ENCODE results near the gene VEPH1. TPM values are rescaled to one million over a fixed set of nuclear protein-coding genes. Genes with fewer than 3 reads are reported as not detected.

Gene VEPH1
- polyA plus RNA-seq, 4 donors: 48.9 to 67.8 (median 61.3) TPM

DNA sequence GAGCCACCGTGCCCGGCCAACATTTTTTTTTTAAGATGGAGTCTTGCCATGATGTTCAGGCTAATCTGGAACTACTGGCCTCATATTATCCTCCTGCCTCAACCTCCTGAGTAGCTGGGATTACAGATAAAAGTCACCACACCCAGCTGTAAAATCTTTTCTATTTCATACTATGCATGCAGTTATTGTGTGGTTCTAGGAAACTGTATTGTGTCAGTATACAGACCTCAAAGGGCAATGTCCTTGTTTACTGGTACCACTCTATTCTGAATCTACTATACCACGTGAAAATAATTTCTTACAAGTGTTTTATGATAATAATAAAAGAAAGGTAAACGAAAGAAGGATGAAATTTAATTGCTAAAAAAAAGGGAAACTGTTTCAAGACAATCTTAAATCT, 190.0 kb downstream of the VEPH1 start:
- DNase-seq (ENCODE audit: low read depth in 4 of 4, low spot score in 3 of 4): no peak

DNA sequence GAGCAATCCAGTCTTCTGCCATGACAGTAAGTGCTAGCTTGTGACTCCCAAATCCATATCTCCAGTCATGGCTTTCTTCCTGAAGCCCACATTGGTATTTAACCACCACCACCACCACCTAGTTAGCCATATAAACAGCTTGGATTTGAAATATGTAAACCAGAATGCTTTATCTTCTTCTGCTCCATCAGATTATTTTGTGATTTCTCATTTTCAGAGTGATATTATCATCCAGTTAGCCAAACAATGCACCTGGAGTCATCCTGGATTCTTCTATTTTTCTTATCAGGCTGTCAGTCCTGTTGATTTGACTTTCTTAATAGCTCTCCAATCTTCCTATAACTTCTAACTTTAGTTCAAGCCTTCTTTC, 190.9 kb downstream of the VEPH1 start:
- no peak for DNase-seq (ENCODE audit: low read depth in 4 of 4, low spot score in 3 of 4)

DNA sequence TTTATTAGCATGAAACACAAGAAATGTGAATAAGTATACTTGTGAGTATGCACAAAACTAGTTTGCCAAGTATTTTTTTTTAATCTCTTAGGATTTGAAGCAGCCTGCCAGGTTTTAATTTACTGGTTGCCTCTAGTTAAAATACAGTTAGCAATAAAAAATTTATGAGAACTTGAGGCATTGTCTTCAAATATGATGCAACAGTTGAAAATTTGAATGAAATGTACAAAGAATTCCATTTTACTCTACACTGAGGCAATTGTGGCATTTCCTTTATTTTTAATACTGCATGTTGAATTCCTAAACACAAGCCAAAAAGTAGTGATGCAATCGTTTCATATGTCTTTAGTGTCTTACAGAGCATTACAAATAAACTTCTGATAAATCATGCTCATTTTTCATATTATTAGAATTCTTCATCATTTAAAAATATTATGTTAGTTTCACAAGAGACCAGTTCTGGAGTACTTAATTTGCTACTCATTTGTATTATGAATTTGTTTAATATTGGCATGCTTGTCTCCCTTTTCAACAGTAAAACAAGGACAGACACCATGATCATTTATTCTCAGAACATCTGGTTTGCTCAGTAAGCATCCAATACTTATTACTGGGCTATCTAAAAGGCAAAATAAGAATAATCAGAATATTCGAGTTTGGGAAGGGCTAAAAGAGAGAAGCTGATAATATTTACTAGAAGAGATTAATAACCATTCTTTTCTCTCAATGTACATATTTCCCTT, 191.4 kb downstream of the VEPH1 start:
- no peak for DNase-seq (ENCODE audit: low read depth in 4 of 4, low spot score in 3 of 4)

DNA sequence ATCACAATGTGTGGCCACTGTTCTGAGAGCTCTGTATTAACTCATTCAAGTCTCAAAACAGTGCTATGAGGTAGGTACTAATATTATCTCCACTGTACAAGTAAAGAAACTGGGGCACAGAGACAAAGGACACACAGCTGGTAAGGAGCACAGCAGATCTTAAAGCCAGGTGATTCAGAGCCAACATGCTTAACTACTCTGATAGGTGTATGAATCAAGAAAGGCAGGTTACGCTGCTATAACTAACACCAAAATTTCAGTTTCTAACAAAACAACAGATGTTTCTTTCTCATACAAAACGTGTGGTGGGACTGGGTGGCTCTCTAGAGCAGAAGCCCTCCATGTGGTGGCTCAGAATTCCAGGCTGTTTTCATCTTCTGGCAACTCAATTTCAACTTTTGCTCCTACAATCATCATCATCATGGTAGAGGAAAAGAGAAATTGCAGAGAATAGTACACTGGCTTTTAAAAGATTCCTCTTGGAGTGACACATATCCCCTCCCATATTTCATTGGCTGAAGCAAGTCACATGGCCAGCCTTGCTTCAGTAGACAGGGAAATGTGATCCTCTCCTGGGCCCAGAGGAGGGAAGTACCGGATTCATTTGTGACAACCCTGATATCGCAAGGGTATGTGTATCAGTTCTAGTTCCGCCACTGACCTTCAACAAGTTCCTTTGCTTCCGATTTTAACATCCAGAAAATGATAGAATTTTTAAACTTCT, 192.7 kb downstream of the VEPH1 start:
- DNase-seq (ENCODE audit: low read depth in 4 of 4, low spot score in 3 of 4): no peak

DNA sequence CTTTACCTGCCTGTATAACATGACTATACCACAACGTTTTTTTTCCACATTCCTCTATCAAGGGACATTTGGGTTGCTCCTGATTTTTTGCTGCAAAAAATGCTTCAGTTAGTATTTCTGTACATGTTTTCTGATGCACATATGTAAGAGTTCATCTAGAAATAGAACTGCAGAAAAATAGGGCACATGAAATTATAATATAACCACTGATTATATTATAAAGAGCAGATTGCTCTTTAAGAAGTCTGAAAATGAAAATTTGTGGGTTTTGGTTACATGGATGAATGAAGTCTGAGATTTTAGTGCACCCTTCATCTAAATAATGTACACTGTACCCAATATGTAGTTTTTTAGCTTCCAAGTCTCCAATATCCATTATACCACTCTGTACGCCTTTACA, 196.7 kb downstream of the VEPH1 start:
- no peak for DNase-seq (ENCODE audit: low read depth in 4 of 4, low spot score in 3 of 4)

DNA sequence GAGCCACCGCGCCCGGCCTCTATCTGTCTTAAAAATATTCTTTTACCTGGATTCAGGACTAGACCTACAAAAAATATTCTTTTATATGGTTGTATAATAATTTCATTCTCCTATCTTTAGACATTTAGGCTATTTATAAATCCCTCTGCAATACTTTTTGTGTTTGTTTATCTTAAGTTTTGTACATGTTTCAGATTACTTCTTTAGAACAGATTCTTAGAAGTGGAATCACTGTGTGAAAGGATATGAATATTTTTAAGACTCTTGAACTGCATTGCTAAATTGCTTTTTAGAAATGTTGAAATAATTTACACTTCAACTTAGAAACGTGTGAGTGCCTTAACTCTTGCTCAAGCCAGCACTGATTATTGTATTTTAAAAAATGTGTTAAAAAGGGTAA, 197.8 kb downstream of the VEPH1 start:
- DNase-seq (ENCODE audit: low read depth in 4 of 4, low spot score in 3 of 4): no peak

DNA sequence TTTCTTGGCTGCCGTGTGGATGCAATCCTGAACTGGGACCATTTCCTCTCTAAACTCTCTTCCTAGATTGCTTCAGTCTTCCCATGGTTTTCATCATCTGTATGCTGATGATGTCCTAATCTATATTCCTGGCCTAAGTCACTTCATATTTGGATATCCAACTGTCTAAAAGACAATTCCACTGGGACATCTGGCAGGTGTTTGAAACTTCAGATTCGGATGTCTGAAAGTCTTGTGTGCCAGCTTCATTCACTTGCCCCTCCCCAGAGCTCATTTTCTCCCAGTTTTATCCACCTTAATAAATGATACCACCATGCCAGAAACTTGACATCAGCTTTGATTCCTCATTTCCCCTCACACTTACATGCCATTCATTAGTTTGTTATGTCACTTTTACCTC, 201.5 kb downstream of the VEPH1 start:
- DNase-seq (ENCODE audit: low read depth in 4 of 4, low spot score in 3 of 4): no peak

DNA sequence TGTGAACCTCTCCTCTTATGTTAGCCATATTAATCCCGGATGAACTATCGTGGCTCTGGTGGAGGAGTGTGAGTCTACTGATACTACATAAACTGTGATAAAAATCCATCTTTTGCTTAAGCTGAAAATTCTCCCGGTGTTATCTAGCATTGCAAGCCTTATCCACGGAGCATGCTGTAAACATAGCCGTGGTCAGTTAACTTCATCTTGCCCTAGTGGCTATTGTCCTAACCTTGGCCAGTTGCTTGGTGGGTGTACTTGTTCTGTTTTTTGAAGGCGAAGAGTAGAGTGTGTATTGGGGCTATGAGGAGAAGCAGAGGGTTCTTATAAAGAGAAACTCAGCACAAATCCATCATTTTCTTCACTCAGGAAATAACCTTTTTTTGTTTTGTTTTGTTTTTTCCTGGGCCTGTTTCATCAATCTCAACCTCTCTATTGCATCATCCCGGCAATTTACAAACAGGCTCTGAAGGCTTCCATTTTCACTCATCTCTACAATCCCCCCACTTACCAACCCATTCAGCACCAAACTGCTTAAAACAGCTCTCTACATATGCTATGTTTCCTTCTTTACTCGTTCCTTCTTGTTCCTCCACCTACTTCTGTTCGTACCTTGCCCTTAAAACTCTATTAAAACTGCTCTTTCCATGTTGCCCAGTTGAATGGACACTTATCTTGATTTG, 202.1 kb downstream of the VEPH1 start:
- no peak for DNase-seq (ENCODE audit: low read depth in 4 of 4, low spot score in 3 of 4)

DNA sequence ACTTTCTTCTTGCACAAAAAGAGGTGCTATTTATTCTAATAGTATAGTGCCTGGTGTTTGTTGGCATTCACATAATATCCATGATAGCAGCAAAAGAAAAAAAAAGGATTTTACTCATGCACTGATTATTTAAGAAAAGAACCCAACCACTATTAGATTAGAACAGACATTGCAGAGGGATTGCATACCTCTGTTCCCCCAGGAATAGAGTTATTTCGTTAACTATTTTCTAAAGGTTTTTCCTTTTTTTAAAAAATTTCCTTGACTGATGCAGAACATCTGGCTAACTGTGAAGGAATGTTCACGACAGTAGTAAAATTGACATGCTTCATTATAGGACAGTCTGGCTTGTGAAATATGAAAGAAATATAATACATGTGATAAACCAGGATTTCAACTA, 203.1 kb downstream of the VEPH1 start:
- DNase-seq (ENCODE audit: low read depth in 4 of 4, low spot score in 3 of 4): no peak

DNA sequence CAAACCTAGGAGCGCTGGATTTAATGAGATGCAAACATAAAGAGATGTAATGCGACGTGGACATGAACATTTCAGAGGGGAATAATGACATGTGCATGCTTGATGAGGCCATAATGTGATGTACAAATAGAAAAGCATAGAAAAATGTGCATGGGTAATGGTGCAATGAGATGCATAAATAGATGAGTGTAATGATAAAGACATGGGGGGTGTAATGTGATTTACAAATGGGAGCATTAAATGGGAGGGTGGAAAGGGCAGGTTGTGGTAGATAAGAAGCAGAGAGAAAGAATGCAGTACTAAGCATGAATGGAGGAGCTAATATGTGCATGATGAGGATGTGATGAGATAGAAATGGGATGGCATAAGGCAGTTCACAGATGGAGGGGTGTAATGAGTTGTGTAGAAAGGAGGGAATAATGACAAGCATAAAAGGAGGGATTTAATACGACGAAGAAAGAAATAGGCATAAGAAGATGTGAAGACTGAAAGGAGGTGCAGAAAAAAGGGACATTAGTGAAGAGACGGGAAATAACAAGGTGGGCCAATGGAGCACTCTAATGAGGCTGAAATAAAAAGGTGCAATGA, 205.8 kb downstream of the VEPH1 start:
- DNase-seq (ENCODE audit: low read depth in 4 of 4, low spot score in 3 of 4): no peak

DNA sequence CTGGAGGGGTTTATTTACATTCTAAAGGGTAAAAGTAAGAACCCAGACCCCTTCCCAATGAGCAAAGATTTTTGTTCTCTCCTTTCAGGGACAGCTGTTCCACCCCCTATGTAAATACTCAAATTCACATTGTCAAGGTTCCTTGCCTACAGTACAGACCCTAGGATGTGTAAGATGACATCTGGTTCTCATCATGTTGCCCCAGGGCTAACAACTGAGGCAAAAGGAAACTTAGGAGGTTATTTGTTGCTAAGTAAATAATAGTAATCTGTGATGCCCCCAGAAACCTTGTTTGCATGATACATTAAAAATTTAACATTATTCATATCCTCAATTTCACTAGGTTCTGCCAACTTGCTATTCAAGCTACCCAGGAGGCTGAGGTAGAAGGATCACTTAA, 208.3 kb downstream of the VEPH1 start:
- no peak for DNase-seq (ENCODE audit: low read depth in 4 of 4, low spot score in 3 of 4)

DNA sequence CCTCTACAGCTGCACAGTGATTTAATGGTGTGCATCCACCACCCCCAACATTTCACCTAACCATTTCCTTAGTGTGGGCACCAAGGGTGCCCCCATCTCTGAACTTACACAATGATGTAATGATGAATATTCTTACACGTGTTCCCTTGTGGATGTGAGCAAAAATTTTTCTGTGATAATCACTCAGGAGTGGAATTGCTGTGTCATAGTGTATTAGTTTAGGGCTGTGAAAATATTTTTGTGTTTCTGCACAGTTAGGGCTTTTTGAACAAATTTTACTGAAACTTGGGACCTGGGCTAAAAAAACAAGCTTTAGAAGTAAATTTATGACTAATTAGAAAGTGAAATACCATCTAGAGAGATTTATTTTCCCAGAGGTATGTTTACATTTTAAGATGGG, 208.7 kb downstream of the VEPH1 start:
- no peak for DNase-seq (ENCODE audit: low read depth in 4 of 4, low spot score in 3 of 4)

DNA sequence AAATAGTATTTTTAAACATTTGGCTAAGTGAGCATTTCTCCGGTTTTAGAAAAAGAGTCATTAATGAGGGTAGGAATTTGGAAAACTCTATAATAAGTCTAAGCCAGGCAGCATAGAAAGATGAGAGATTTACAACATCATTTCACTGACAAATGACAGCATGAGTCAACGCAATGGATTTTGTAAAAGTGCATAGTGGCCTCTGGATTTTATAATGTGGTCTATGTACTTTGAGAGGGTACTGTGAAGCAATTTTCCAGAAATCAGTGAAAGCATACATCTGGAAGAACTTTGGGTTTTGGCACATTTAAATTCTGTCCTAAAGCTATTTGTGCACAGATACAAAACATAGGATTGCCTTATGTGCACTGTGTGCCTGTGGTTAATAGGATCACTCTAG, 212.4 kb downstream of the VEPH1 start:
- DNase-seq (ENCODE audit: low read depth in 4 of 4, low spot score in 3 of 4): no peak

DNA sequence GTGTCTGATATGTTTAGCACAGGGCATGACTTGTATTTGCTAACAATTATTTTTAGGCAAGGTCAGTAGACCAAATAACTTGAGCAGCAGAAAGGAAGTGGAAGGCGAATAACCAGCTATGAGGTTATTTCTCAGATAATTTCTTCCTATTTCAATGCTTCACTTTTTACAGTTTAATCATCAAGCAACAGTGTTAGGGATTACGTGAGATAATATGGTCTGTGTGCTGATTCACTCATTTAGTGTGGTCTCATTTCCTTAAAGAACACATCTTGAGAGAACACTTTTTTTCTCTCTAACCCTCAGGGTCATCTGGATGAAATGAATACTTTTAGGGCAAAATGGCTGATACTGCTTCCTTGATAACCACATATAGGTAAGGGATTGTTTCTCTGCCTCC, 217.2 kb downstream of the VEPH1 start:
- DNase-seq (ENCODE audit: low read depth in 4 of 4, low spot score in 3 of 4): no peak

DNA sequence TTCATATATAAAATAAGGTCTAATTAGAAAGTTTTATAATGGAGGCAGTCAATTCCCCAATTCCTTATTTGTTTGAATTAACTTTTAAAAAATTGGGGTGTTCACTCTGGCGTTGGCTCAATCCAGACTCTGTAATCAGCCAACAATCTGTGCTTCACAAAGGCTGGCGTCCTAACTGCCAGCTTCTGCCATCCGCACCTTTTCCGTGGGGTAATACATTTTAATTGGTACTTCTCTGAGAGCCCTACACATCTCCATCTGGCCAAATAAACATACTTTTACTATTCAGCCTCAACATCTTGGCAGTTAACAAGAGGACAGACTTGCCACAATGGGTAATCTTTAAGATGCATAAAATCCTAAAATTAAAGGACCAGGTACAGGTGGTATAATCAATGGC, 218.1 kb downstream of the VEPH1 start:
- no peak for DNase-seq (ENCODE audit: low read depth in 4 of 4, low spot score in 3 of 4)

DNA sequence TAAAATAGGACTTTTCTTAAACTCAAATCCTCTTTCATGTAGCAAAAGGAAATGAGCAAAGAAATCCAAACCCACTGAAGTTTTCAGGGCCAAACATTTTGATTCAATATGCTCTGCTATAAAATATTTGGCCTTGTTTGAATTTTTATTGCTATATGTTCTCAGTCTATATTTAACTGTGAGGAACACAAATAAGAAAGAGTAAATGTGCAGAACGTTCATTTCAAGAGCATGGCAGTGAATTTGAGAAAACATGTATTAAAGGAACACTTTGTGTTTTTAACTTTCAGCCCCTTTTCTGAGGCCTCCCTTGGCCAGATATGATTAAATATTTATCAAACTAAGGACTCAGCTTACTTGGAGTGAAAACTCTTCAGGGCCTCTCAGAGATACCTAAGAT, 218.5 kb downstream of the VEPH1 start:
- no peak for DNase-seq (ENCODE audit: low read depth in 4 of 4, low spot score in 3 of 4)

DNA sequence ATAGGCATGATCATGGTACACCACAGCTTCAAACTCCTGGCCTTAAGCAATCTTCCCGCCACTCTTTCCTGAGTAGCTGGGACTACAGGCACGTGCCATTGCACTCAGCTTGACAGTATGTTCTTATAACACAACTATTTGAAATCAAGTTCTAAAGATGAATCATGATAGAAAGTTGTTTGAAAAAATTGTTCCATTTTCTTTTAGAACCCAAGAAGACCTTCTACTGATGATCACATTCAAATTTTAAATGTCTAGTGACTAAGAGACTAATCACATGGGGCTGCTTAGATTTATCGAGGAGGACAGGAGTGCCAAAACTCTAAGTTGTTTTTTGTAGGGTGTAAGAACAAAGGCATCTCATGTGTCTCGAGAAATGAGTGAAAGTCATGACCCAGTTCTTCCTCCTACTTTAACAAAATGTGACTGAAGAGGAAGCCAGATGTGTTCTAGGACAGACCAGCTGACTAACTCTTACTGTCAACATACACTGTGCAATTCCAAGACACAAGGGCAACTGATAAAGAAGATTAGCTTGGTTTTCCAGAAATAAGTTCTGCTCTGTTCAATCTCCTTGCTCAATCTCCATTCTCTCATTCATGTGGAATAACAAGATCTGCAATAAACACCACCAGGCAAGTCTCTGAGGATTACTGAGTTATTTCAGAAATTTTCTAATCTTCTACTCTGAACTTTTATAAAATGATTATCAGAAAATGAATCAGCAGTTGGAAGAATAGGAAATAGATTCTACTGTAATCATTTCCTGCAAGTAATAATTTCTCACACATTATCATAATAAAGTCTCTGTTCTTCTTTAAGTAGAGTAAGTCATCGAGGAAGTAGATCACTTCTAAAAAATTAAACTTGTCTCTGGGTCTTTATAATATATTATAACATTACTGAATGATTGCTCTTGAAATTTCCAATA, 220.7 kb downstream of the VEPH1 start:
- no peak for DNase-seq (ENCODE audit: low read depth in 4 of 4, low spot score in 3 of 4)

DNA sequence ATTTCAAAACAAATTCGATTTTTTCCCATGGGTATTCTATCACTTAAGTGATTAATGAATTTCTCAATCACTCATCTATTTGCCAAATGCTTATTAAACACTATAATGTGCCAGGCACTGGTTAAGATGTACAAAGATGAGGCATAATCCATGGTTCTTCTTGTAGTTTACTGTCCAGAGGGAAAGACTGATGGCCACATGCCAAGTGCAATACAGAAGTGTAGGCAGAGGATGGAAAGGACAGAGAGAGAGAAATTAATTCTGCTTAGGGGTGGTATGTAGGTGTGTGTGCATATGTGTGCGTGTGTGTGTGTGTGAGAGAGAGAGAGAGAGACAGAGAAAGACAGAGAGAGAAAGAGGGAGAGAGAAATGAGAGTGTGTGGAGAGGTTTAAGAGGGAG, 222.4 kb downstream of the VEPH1 start:
- DNase-seq (ENCODE audit: low read depth in 4 of 4, low spot score in 3 of 4): no peak

DNA sequence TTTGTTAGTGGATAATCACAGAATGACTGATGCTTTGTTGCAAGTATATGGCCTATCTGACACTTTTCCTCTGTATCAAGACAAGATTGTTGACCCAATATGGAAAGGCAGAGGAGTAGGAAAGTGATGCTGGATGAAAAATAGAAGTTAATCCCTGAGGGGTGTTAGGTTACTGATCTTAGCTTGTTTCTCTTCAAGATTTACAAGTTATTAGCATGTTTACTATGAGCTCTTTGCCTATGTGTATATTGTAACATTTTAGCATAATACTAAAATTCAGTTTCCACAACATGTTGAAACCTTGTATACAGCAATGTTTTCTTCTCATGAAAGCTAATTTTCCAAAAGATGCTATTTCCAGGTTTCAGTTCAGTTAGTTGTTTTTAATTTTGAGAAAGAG, 222.9 kb downstream of the VEPH1 start:
- DNase-seq (ENCODE audit: low read depth in 4 of 4, low spot score in 3 of 4): no peak

DNA sequence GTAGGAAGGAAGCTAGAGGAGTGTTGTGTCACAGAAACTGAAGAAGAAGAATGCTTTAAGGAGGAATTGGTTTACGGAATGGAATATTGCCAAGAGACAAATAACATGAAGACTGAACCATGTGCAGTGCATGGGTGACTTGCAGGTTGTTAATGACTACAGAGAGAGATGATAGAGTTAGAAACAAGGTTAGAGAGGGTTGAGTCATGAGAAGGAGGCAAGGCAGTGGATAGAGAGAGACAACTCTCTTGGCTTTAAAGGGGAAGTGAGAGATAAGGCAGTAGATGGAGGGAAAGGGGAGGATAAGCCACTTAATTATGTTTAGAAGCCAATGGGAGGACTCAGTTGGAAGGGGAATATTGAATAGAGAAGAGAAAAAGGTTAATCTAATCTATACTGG, 224.0 kb downstream of the VEPH1 start:
- no peak for DNase-seq (ENCODE audit: low read depth in 4 of 4, low spot score in 3 of 4)

DNA sequence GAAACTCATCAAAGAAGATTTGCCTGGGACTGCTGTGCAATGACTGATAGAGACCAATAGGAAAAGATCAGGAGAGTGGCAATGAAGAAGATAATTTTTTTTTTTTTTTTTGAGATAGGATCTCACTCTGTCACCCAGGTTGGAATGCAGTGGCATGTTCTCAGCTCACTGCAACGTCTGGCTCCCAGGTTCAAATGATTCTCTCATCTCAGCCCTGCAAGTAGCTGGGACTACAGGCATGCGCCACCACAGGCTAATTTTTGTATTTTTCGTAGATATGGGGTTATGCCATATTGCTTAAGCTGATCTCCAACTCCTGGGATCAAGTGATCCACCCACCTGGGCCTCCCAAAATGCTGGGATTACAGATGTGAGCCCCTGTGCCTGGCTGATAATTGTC, 226.4 kb downstream of the VEPH1 start:
- no peak for DNase-seq (ENCODE audit: low read depth in 4 of 4, low spot score in 3 of 4)

All from right renal pelvis (tissue), 4 donors.